GM12864 (cell line): ENCODE results near the gene EFCAB9.
"Not testable (repeated sequence)": the region's sequence is repeated elsewhere in the genome, so short reads cannot be mapped to it uniquely, and the experiment has no call there.

Experiments used
- DNase-seq: peaks from one replicate; pipeline ENCODE4 v3.0.0-alpha.2; 2011; ENCODE audit warnings: low read depth
- H3K4me3 ChIP-seq: 2 replicates; pipeline ENCODE4 v1.5.1; 2011; ENCODE audit warnings: mild to moderate bottlenecking, low read depth, low read length, control low read depth
- CTCF ChIP-seq: IDR thresholded peaks from 2 replicates; pipeline ENCODE4 v1.5.1; 2011; ENCODE audit warnings: low read depth, mild to moderate bottlenecking, moderate library complexity, low read length, control low read depth, inconsistent platforms; ENCODE audit errors: missing control alignments

The EFCAB9 gene

GRCh38 chr5:172200476-172200875, 6.5 kb downstream of the EFCAB9 start:
- no peak for DNase-seq
- H3K4me3 ChIP-seq, result no peak overlapping the region
- TF ChIP-seq CTCF, result no peak

- not testable (repeated sequence) for H3K4me3 ChIP-seq, DNase-seq
Measured at GRCh38 chr5:172205984-172206383, 12.0 kb downstream of the EFCAB9 start.

- no peak overlapping the region for H3K4me3 ChIP-seq
- TF ChIP-seq CTCF, result no peak
- DNase-seq, result no peak
Measured at GRCh38 chr5:172207511-172207910, 13.5 kb downstream of the EFCAB9 start.

GRCh38 chr5:172209714-172210113, 15.7 kb downstream of the EFCAB9 start:
- TF ChIP-seq CTCF, result no peak
- DNase-seq, result no peak
- H3K4me3 ChIP-seq, result no peak overlapping the region

- DNase-seq, result no peak
- TF ChIP-seq CTCF, result no peak
- no peak overlapping the region for H3K4me3 ChIP-seq
Measured at GRCh38 chr5:172211676-172212075, 17.7 kb downstream of the EFCAB9 start.

- H3K4me3 ChIP-seq, result no peak overlapping the region
- DNase-seq, result no peak
- TF ChIP-seq CTCF, result no peak
Measured at GRCh38 chr5:172213126-172213525, 19.2 kb downstream of the EFCAB9 start.

- no peak overlapping the region for H3K4me3 ChIP-seq
- DNase-seq, result no peak
- no peak for TF ChIP-seq CTCF
Measured at GRCh38 chr5:172216345-172216744, 22.4 kb downstream of the EFCAB9 start.

GRCh38 chr5:172219296-172219695, 25.3 kb downstream of the EFCAB9 start:
- no peak for TF ChIP-seq CTCF
- H3K4me3 ChIP-seq, result no peak overlapping the region
- no peak for DNase-seq
